Liver (tissue), 9 donors: ENCODE measurements around the gene JAM3. TPM values are rescaled to one million over a fixed set of nuclear protein-coding genes. Genes with fewer than 3 reads are reported as not detected.

Experiments
- DNase-seq: peaks from one replicate; pipeline ENCODE4 v3.0.0-alpha.2; 2017; ENCODE audit warnings: low spot score
- H3K27ac ChIP-seq, 2 donors: one replicate each; pipeline ENCODE4 v1.7.0; 2013; ENCODE audit warnings: inconsistent platforms in 2 of 2, low read length in 2 of 2, control low read depth in 1 of 2, low read depth in 1 of 2, mild to moderate bottlenecking in 1 of 2
- H3K27me3 ChIP-seq, 4 donors: one replicate each; pipeline versions ENCODE4 v1.6.1 to v1.7.0; 2013; ENCODE audit warnings: low read length in 3 of 4, inconsistent platforms in 1 of 4, mild to moderate bottlenecking in 1 of 4, moderate library complexity in 1 of 4; ENCODE audit not compliant: control insufficient read depth in 4 of 4, insufficient read depth in 4 of 4
- H3K36me3 ChIP-seq, 4 donors: one replicate each; pipeline versions ENCODE4 v1.6.1 to v1.7.0; 2013; ENCODE audit warnings: low read length in 3 of 4, mild to moderate bottlenecking in 3 of 4, low read depth in 1 of 4, moderate library complexity in 1 of 4; ENCODE audit not compliant: control insufficient read depth in 4 of 4, insufficient read depth in 3 of 4
- H3K4me1 ChIP-seq, 4 donors: one replicate each; pipeline versions ENCODE4 v1.6.1 to v1.7.0; 2013; ENCODE audit warnings: low read length in 3 of 4, mild to moderate bottlenecking in 3 of 4, moderate library complexity in 1 of 4; ENCODE audit not compliant: control insufficient read depth in 4 of 4, insufficient read depth in 4 of 4
- H3K4me3 ChIP-seq, 3 donors: one replicate each; pipeline versions ENCODE4 v1.6.1 to v1.7.0; 2013; ENCODE audit warnings: low read length in 3 of 3, control low read depth in 1 of 3, low read depth in 1 of 3, mild to moderate bottlenecking in 1 of 3
- H3K9ac ChIP-seq, 2 donors: one replicate each; pipeline ENCODE4 v1.7.0; 2013; ENCODE audit warnings: low read length in 2 of 2, mild to moderate bottlenecking in 2 of 2, moderate library complexity in 2 of 2, control low read depth in 1 of 2, low read depth in 1 of 2
- H3K9me3 ChIP-seq, 4 donors: one replicate each; pipeline versions ENCODE4 v1.6.1 to v1.7.0; 2013; ENCODE audit warnings: low read length in 3 of 4; ENCODE audit not compliant: control insufficient read depth in 4 of 4
- EGR1 ChIP-seq, 2 donors: IDR thresholded peaks; 2 replicates each; pipeline ENCODE4 v1.6.1; 2016 to 2018; ENCODE audit warnings: antibody characterized with exemption in 2 of 2, low read depth in 2 of 2
- FOXA1 ChIP-seq: IDR thresholded peaks from 2 replicates; pipeline ENCODE4 v1.6.1; 2016; ENCODE audit warnings: antibody characterized with exemption
- FOXA2 ChIP-seq: IDR thresholded peaks from 2 replicates; pipeline ENCODE4 v1.6.1; 2016; ENCODE audit warnings: antibody characterized with exemption
- JUND ChIP-seq, 2 donors: IDR thresholded peaks; 2 replicates each; pipeline ENCODE4 v1.6.1; 2016; ENCODE audit warnings: antibody characterized with exemption in 2 of 2
- RAD21 ChIP-seq, 2 donors: IDR thresholded peaks; 2 replicates each; pipeline ENCODE4 v1.6.1; 2016; ENCODE audit warnings: antibody characterized with exemption in 2 of 2, mild to moderate bottlenecking in 2 of 2
- RXRA ChIP-seq, 2 donors: IDR thresholded peaks; 2 replicates each; pipeline ENCODE4 v1.6.1; 2017 to 2018; ENCODE audit warnings: antibody characterized with exemption in 2 of 2, mild to moderate bottlenecking in 1 of 2
- SP1 ChIP-seq: IDR thresholded peaks from 2 replicates; pipeline ENCODE4 v1.6.1; 2018; ENCODE audit warnings: antibody characterized with exemption, mild to moderate bottlenecking
- TAF1 ChIP-seq: conservative IDR thresholded peaks from 2 replicates; pipeline ENCODE4 v1.6.1; 2016; ENCODE audit warnings: antibody characterized with exemption, mild to moderate bottlenecking
- YY1 ChIP-seq: IDR thresholded peaks from 2 replicates; pipeline ENCODE4 v1.6.1; 2016; ENCODE audit warnings: antibody characterized with exemption, mild to moderate bottlenecking
- WGBS: extraction: QIAGEN DNeasy Blood & Tissue Kit; methylation state at CpG from one replicate; pipeline ENCODE4 v1.1.7; 2013; 5-methylcytosine and 5-hydroxymethylcytosine counted together
- polyA plus RNA-seq, 2 donors: library from polyadenylated mRNA; stranded (reverse) in 1 of 2; unstranded in 1 of 2; fragments of 200-250 nt in 1 of 2; fragments of >200 nt in 1 of 2; fragmentation: Nextera tagmentation in 1 of 2; extraction: Ambion mirVana in 1 of 2; gene quantifications; one replicate each; pipeline versions ENCODE4 v1.2.1 to v1.2.3, GENCODE V29; 2013 to 2015
- total RNA-seq, 2 donors: library from RNA; depleted of rRNA; stranded (reverse); fragments of >200 nt; gene quantifications; one replicate each; pipeline ENCODE4 v1.2.3, GENCODE V29; 2014
- TF ChIP-seq, protein P1 (sequence below): IDR thresholded peaks from 2 replicates; pipeline ENCODE4 v1.6.1; 2016; ENCODE audit warnings: antibody characterized with exemption
- TF ChIP-seq, protein P2 (sequence below): fragments of 150-350 bp; IDR thresholded peaks from 2 replicates; pipeline ENCODE4 v1.5.1; 2017; ENCODE audit warnings: improper control_type of control experiment, low read depth, low read length; ENCODE audit not compliant: missing input control
- TF ChIP-seq, protein P3 (sequence below): IDR thresholded peaks from 2 replicates; pipeline ENCODE4 v1.6.1; 2016; ENCODE audit warnings: antibody characterized with exemption
- TF ChIP-seq, protein P4 (sequence below): IDR thresholded peaks from 2 replicates; pipeline ENCODE4 v1.6.1; 2016; ENCODE audit warnings: antibody characterized with exemption, mild to moderate bottlenecking
- donor health status: healthy.
- donor health status: healthy.
- donor health status: healthy.
- donor health status: healthy.
- donor health status: healthy.

JAM3 gene
- total and polyA plus RNA-seq, 4 donors: 1.6 to 4.3 (median 2.1) TPM

DNA sequence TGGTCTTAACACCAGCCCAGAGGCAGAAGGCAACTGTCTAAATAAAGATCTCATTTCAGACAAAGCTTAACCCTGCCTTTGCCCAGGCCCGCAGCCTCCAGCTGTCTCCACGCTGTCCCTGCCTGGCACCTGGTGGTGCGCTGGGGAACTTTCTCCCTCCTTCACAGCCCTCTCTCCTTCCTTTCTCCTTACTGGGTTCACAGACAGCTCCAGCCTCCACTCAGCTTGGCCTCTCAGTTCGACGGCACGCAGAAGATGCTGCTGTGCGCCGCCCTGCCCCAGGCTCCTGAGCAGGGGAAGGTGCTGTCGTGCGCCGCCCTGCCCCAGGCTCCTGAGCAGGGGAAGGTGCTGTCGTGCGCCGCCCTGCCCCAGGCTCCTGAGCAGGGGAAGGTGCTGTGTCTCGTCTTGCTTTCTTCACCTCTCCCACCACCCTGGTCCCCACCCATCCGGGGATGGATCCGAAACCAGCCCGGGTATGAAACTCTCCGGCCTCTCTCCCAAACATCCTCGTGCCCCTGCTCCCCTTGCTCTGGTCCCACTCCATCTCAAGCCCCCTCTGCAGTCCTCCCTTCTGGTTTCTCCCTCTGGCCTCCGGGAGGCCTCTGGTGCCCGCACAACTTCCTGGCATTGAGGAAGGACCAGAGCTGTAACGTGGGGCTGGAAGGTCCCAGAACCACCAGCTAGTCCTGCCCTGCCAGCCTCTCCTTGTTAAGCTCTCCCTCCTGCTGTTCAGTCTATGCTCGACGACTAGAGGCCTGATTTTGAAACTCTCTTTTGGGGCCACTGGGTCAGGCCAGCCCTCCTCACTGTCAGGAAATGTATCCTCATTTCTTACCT lies 22.9 kb upstream of the JAM3 start:
- H3K4me3 ChIP-seq: no peak overlapping the region
- no peak overlapping the region for H3K9ac ChIP-seq
- no peak overlapping the region for H3K27ac ChIP-seq
- TF ChIP-seq YY1 (no peak), FOXA2 (no peak), SP1 (no peak), JUND (IDR thresholded peaks at IDR 0.05) (no peak), EGR1 (IDR thresholded peaks at IDR 0.05; ENCODE audit: low read depth in 2 of 2) (no peak), TAF1 (no peak), RAD21 (IDR thresholded peaks at IDR 0.05) (no peak), RXRA (IDR thresholded peaks at IDR 0.05) (no peak), FOXA1 (no peak)
- TF ChIP-seq, protein P1, sequence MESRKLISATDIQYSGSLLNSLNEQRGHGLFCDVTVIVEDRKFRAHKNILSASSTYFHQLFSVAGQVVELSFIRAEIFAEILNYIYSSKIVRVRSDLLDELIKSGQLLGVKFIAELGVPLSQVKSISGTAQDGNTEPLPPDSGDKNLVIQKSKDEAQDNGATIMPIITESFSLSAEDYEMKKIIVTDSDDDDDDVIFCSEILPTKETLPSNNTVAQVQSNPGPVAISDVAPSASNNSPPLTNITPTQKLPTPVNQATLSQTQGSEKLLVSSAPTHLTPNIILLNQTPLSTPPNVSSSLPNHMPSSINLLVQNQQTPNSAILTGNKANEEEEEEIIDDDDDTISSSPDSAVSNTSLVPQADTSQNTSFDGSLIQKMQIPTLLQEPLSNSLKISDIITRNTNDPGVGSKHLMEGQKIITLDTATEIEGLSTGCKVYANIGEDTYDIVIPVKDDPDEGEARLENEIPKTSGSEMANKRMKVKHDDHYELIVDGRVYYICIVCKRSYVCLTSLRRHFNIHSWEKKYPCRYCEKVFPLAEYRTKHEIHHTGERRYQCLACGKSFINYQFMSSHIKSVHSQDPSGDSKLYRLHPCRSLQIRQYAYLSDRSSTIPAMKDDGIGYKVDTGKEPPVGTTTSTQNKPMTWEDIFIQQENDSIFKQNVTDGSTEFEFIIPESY: no peak
- TF ChIP-seq, protein P2, sequence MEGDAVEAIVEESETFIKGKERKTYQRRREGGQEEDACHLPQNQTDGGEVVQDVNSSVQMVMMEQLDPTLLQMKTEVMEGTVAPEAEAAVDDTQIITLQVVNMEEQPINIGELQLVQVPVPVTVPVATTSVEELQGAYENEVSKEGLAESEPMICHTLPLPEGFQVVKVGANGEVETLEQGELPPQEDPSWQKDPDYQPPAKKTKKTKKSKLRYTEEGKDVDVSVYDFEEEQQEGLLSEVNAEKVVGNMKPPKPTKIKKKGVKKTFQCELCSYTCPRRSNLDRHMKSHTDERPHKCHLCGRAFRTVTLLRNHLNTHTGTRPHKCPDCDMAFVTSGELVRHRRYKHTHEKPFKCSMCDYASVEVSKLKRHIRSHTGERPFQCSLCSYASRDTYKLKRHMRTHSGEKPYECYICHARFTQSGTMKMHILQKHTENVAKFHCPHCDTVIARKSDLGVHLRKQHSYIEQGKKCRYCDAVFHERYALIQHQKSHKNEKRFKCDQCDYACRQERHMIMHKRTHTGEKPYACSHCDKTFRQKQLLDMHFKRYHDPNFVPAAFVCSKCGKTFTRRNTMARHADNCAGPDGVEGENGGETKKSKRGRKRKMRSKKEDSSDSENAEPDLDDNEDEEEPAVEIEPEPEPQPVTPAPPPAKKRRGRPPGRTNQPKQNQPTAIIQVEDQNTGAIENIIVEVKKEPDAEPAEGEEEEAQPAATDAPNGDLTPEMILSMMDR: no peak
- TF ChIP-seq, protein P3, sequence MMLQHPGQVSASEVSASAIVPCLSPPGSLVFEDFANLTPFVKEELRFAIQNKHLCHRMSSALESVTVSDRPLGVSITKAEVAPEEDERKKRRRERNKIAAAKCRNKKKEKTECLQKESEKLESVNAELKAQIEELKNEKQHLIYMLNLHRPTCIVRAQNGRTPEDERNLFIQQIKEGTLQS: no peak
- TF ChIP-seq, protein P4, sequence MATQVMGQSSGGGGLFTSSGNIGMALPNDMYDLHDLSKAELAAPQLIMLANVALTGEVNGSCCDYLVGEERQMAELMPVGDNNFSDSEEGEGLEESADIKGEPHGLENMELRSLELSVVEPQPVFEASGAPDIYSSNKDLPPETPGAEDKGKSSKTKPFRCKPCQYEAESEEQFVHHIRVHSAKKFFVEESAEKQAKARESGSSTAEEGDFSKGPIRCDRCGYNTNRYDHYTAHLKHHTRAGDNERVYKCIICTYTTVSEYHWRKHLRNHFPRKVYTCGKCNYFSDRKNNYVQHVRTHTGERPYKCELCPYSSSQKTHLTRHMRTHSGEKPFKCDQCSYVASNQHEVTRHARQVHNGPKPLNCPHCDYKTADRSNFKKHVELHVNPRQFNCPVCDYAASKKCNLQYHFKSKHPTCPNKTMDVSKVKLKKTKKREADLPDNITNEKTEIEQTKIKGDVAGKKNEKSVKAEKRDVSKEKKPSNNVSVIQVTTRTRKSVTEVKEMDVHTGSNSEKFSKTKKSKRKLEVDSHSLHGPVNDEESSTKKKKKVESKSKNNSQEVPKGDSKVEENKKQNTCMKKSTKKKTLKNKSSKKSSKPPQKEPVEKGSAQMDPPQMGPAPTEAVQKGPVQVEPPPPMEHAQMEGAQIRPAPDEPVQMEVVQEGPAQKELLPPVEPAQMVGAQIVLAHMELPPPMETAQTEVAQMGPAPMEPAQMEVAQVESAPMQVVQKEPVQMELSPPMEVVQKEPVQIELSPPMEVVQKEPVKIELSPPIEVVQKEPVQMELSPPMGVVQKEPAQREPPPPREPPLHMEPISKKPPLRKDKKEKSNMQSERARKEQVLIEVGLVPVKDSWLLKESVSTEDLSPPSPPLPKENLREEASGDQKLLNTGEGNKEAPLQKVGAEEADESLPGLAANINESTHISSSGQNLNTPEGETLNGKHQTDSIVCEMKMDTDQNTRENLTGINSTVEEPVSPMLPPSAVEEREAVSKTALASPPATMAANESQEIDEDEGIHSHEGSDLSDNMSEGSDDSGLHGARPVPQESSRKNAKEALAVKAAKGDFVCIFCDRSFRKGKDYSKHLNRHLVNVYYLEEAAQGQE: no peak
- H3K27me3 ChIP-seq: peaks cover 0 to 7% (median 2%) of the 10 kb centered on the region in 4 donors
- DNase-seq: no peak
- H3K36me3 ChIP-seq: no peaks in the 10 kb centered on the region
- 47% methylated on average over 25 of the region's 25 CpGs for WGBS
- H3K4me1 ChIP-seq: peaks cover 0 to 7% (median 4%) of the 10 kb centered on the region in 4 donors
- no peaks in the 10 kb centered on the region for H3K9me3 ChIP-seq
